K562 (cell line): Measurements from ENCODE around the gene FUBP3. TPM values are rescaled to one million over a fixed set of nuclear protein-coding genes. Genes with fewer than 3 reads are reported as not detected.

Experiments used
- BCL6 ChIP-seq: fragments of 250-450 bp; sonication (Bioruptor Pico); IDR thresholded peaks from 2 replicates; pipeline ENCODE4 v1.4.0; 2020
- BMI1 ChIP-seq: fragments of 150-350 bp; IDR thresholded peaks from 2 replicates; pipeline ENCODE4 v1.6.1; 2014; ENCODE audit warnings: low read length
- CGGBP1 ChIP-seq: fragments of 250-450 bp; sonication (Bioruptor Pico); IDR thresholded peaks from 2 replicates; pipeline ENCODE4 v1.9.0; 2021; ENCODE audit warnings: mild to moderate bottlenecking
- DACH1 ChIP-seq: fragments of 450-650 bp; IDR thresholded peaks from 2 replicates; pipeline ENCODE4 v1.6.1; 2018; ENCODE audit not compliant: partially characterized antibody
- ETV5 ChIP-seq: sonication (generic); formaldehyde crosslinking; IDR thresholded peaks from 2 replicates; pipeline ENCODE4 v1.4.0; 2020; ENCODE audit warnings: low read depth, mild to moderate bottlenecking, missing genetic modification reagents
- FOXO4 ChIP-seq: fragments of 450-650 bp; formaldehyde crosslinking; IDR thresholded peaks from 2 replicates; pipeline ENCODE4 v1.4.0; 2020; ENCODE audit warnings: mild to moderate bottlenecking, moderate library complexity
- GMEB1 ChIP-seq: fragments of 250-450 bp; sonication (Bioruptor Pico); IDR thresholded peaks from 2 replicates; pipeline ENCODE4 v1.4.0; 2020; ENCODE audit warnings: mild to moderate bottlenecking
- MYNN ChIP-seq, 2 experiments: sonication (generic); formaldehyde crosslinking in 1 of 2; IDR thresholded peaks; 2 replicates each; pipeline versions ENCODE4 v1.5.0 to v1.6.1; 2016 to 2020; ENCODE audit warnings: antibody characterized with exemption in 1 of 2, missing genetic modification reagents in 1 of 2
- RAD51 ChIP-seq: fragments of 450-650 bp; IDR thresholded peaks from 2 replicates; pipeline ENCODE4 v1.7.1; 2016; ENCODE audit warnings: low read depth, mild to moderate bottlenecking, borderline replicate concordance
- RNF219 ChIP-seq: fragments of 250-450 bp; sonication (Bioruptor Pico); IDR thresholded peaks from 2 replicates; pipeline ENCODE4 v1.5.0; 2022; ENCODE audit warnings: mild to moderate bottlenecking
- TAF1 ChIP-seq: IDR thresholded peaks from 2 replicates; pipeline ENCODE4 v1.6.1; 2011; ENCODE audit warnings: mild to moderate bottlenecking, low read length, moderate library complexity; ENCODE audit not compliant: insufficient read depth, control insufficient read depth, severe bottlenecking; ENCODE audit errors: extremely low read depth
- TBP ChIP-seq: optimal IDR thresholded peaks from 2 replicates; pipeline ENCODE3; 2011; ENCODE audit warnings: low read depth, low read length, improper control_type of control experiment
- polyA plus RNA-seq, 8 experiments: library from polyadenylated mRNA; depleted of rRNA in 4 of 8; stranded (reverse) in 5 of 8; unstranded in 3 of 8; fragments of >200 nt; fragmentation: Nextera tagmentation in 2 of 8; fragmentation: Illumina TruSeq in 1 of 8; extraction: Ambion mirVana in 2 of 8; extraction: Trizol in 1 of 8; gene quantifications; 2 replicates each; pipeline versions ENCODE4 v1.2.1 to v1.2.3, GENCODE V29; 2011 to 2014; ENCODE audit warnings: inconsistent platforms in 1 of 8, missing spikeins in 1 of 8
- total RNA-seq, 7 experiments: library from RNA; depleted of rRNA in 6 of 7; stranded (reverse); fragments of >200 nt in 6 of 7; fragmentation: Illumina TruSeq in 2 of 7; extraction: Trizol in 2 of 7; gene quantifications; 2 replicates each; pipeline versions ENCODE4 v1.2.1 to v1.2.3, GENCODE V29; 2011 to 2021; ENCODE audit warnings: low replicate concordance in 1 of 7
- TF ChIP-seq, protein P1 (sequence below): fragments of 250-450 bp; sonication (Bioruptor Pico); IDR thresholded peaks from 2 replicates; pipeline ENCODE4 v1.4.0; 2020; ENCODE audit warnings: mild to moderate bottlenecking, moderate library complexity, borderline replicate concordance
- TF ChIP-seq, protein P2 (sequence below), 2 experiments: IDR thresholded peaks in 1 of 2; conservative IDR thresholded peaks in 1 of 2; 2 replicates each; pipeline ENCODE4 v1.6.1; 2016; ENCODE audit warnings: low read depth in 2 of 2, mild to moderate bottlenecking in 1 of 2, missing compliant biosample characterization in 1 of 2, missing genetic modification characterization in 1 of 2, moderate library complexity in 1 of 2

The FUBP3 gene
- total and polyA plus RNA-seq, 9 of the 15 experiments (the other 6 are each of a cell fraction or from before 2014, with no cell fraction given): 3.0 to 64.0 (median 48.1) TPM

GRCh38 chr9:130578865-130579737 is at the start of gene FUBP3 (continued):
- TF ChIP-seq, protein P1, sequence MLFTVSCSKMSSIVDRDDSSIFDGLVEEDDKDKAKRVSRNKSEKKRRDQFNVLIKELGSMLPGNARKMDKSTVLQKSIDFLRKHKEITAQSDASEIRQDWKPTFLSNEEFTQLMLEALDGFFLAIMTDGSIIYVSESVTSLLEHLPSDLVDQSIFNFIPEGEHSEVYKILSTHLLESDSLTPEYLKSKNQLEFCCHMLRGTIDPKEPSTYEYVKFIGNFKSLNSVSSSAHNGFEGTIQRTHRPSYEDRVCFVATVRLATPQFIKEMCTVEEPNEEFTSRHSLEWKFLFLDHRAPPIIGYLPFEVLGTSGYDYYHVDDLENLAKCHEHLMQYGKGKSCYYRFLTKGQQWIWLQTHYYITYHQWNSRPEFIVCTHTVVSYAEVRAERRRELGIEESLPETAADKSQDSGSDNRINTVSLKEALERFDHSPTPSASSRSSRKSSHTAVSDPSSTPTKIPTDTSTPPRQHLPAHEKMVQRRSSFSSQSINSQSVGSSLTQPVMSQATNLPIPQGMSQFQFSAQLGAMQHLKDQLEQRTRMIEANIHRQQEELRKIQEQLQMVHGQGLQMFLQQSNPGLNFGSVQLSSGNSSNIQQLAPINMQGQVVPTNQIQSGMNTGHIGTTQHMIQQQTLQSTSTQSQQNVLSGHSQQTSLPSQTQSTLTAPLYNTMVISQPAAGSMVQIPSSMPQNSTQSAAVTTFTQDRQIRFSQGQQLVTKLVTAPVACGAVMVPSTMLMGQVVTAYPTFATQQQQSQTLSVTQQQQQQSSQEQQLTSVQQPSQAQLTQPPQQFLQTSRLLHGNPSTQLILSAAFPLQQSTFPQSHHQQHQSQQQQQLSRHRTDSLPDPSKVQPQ (CRISPR knock-in tag): no peak
- TF ChIP-seq TAF1 (no peak), DACH1 (peak; percentile 61), ETV5 (peak; percentile 86), BMI1 (no peak), TBP (peak; percentile 49), BCL6 (CRISPR knock-in tag) (no peak), MYNN (IDR thresholded peaks at IDR 0.05) (no peak), MYNN (CRISPR knock-in tag; IDR thresholded peaks at IDR 0.05) (no peak), RAD51 (peak; percentile 95), RNF219 (CRISPR knock-in tag) (no peak), GMEB1 (CRISPR knock-in tag) (peak; percentile 40), CGGBP1 (no peak; the same call in 1 of the 2 replicates), FOXO4 (CRISPR knock-in tag) (no peak)
- TF ChIP-seq, protein P2, sequence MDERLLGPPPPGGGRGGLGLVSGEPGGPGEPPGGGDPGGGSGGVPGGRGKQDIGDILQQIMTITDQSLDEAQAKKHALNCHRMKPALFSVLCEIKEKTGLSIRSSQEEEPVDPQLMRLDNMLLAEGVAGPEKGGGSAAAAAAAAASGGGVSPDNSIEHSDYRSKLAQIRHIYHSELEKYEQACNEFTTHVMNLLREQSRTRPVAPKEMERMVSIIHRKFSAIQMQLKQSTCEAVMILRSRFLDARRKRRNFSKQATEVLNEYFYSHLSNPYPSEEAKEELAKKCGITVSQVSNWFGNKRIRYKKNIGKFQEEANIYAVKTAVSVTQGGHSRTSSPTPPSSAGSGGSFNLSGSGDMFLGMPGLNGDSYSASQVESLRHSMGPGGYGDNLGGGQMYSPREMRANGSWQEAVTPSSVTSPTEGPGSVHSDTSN (CRISPR knock-in tag; IDR thresholded peaks at IDR 0.05; ENCODE audit: low read depth): no peak
- TF ChIP-seq, protein P2 (tag; conservative IDR thresholded peaks at IDR 0.05; ENCODE audit: low read depth): no peak
